Panc1 (cell line): ENCODE data around the gene VPS41. TPM values are rescaled to one million over a fixed set of nuclear protein-coding genes. Genes with fewer than 3 reads are reported as not detected.

Experiments
- ATAC-seq: fragments of 200-7000 bp; cut with Tn5 transposase; 2 replicates; pipeline ENCODE4 v1.9.1; 2020; ENCODE audit warnings: mild to moderate bottlenecking, moderate library complexity
- BruUV-seq: library from RNA; stranded (reverse); fragments of 400-500 nt; replicated peaks from 2 replicates; lab custom pipeline; 2021; lab: Mats Ljungman, UMichigan
- CTCF ChIA-PET: fragments of 300-600 bp; sonication (Branson Sonifier 250); formaldehyde crosslinking; loops from one replicate; lab custom pipeline; 2022; ENCODE audit warnings: antibody characterized with exemption; lab: Charles Lee
- POLR2A ChIA-PET: fragments of 300-600 bp; sonication (Branson Sonifier 250); formaldehyde crosslinking; loops from one replicate; lab custom pipeline; 2022; ENCODE audit warnings: antibody characterized with exemption; lab: Charles Lee
- DNase-seq: peaks from one replicate; pipeline ENCODE4 v3.0.0-alpha.2; 2010; ENCODE audit warnings: low read depth, low spot score
- H3K27ac ChIP-seq: 2 replicates; pipeline ENCODE4 v1.5.1; 2011; ENCODE audit warnings: mild to moderate bottlenecking, low read length, inconsistent platforms
- H3K27me3 ChIP-seq: fragments of 200-500 bp; sonication (Bioruptor generic); 2 replicates; pipeline ENCODE4 v1.6.0; 2014; ENCODE audit warnings: low read length, inconsistent platforms; ENCODE audit not compliant: control insufficient read depth, insufficient read depth
- H3K36me3 ChIP-seq: fragments of 200-500 bp; sonication (Bioruptor generic); 2 replicates; pipeline ENCODE4 v1.5.1; 2014; ENCODE audit warnings: inconsistent platforms, mild to moderate bottlenecking, low read length, moderate library complexity; ENCODE audit not compliant: control insufficient read depth, insufficient read depth
- H3K4me1 ChIP-seq: 2 replicates; pipeline ENCODE4 v1.5.1; 2011; ENCODE audit warnings: inconsistent platforms, mild to moderate bottlenecking, low read length, moderate library complexity; ENCODE audit not compliant: control insufficient read depth, insufficient read depth
- H3K4me3 ChIP-seq, 2 experiments: 2 replicates each; pipeline ENCODE4 v1.5.1; 2011 to 2012; ENCODE audit warnings: low read depth in 2 of 2, low read length in 2 of 2, mild to moderate bottlenecking in 2 of 2, inconsistent platforms in 1 of 2, moderate library complexity in 1 of 2
- H3K9me3 ChIP-seq: fragments of 200-500 bp; sonication (Bioruptor generic); 2 replicates; pipeline ENCODE4 v1.5.1; 2014; ENCODE audit warnings: low read depth, mild to moderate bottlenecking, inconsistent platforms, low read length, moderate library complexity; ENCODE audit not compliant: control insufficient read depth, insufficient read depth
- CTCF ChIP-seq: fragments of 450-650 bp; IDR thresholded peaks from 2 replicates; pipeline ENCODE4 v1.5.1; 2017; ENCODE audit warnings: mild to moderate bottlenecking
- POLR2AphosphoS5 ChIP-seq: IDR thresholded peaks from 2 replicates; pipeline ENCODE4 v1.6.1; 2012; ENCODE audit warnings: mild to moderate bottlenecking, low read depth, low read length, moderate library complexity
- REST ChIP-seq, 2 experiments: IDR thresholded peaks; 2 replicates each; pipeline ENCODE4 v1.6.1; 2011 to 2012; ENCODE audit warnings: low read depth in 2 of 2, control low read depth in 1 of 2, low read length in 1 of 2, mild to moderate bottlenecking in 1 of 2, moderate library complexity in 1 of 2; ENCODE audit not compliant: insufficient read depth in 1 of 2
- SIN3A ChIP-seq: IDR thresholded peaks from 2 replicates; pipeline ENCODE4 v1.6.1; 2012; ENCODE audit warnings: low read depth, mild to moderate bottlenecking, low read length, moderate library complexity, borderline replicate concordance; ENCODE audit not compliant: insufficient read depth
- TCF7L2 ChIP-seq: IDR thresholded peaks from 2 replicates; pipeline ENCODE4 v1.6.1; 2011; ENCODE audit warnings: mild to moderate bottlenecking, low read depth, low read length, inconsistent platforms
- in situ Hi-C: cut with HindIII; loops from 2 replicates; pipeline ENCODE4 v1.10.0; 2016; ENCODE audit warnings: low sequenced_read_pairs, low pct_unique_long_range_greater_than_20kb
- intact Hi-C: fragments of 100-400 bp; cut with micrococcal nuclease; formaldehyde crosslinking; loops from one replicate; pipeline ENCODE4 v1.10.0; 2022; ENCODE audit not compliant: unreplicated experiment
- total RNA-seq: library from RNA; stranded (reverse); gene quantifications from one replicate; pipeline ENCODE4 v1.2.1, GENCODE V29; 2021; ENCODE audit not compliant: unreplicated experiment

VPS41 gene
- total RNA-seq, 1 experiment from 2014 or later, result 127 TPM

GRCh38 chr7:38886265-38886664 is 22.7 kb downstream of the VPS41 start:
- Histone ChIP-seq H3K4me1 (no peaks in the 10 kb centered on the region), H3K9me3 (0 out of 2 replicates have a peak, but pooled peaks cover 9% of the 10 kb centered on the region), H3K36me3 (no peaks in the 10 kb centered on the region), H3K27me3 (no peaks in the 10 kb centered on the region), H3K27ac (no peak overlapping the region), H3K4me3 (no peak overlapping the region)
- no peak for DNase-seq
- no TSS peak for BruUV-seq
- POLR2A ChIA-PET, result interaction anchor here (0.6 kb wide), 1 partner anchor 318 kb away, joined by 9 read pairs; no protein-coding TSS in a partner anchor
- intact Hi-C loops, result no loop called here
- ATAC-seq, result no peak
- in situ Hi-C loops, result no loop called here
- CTCF ChIA-PET, result no interaction called here
- TF ChIP-seq TCF7L2, result no peak
- TF ChIP-seq POLR2AphosphoS5, result no peak
- no peak for TF ChIP-seq CTCF
- no peak for TF ChIP-seq SIN3A
- no peak for TF ChIP-seq REST (IDR thresholded peaks at IDR 0.05; ENCODE audit: insufficient read depth in 1 of 2, low read depth in 2 of 2, low read length in 1 of 2)

GRCh38 chr7:38883706-38884105 is 25.3 kb downstream of the VPS41 start:
- intact Hi-C loops (no loop called here), in situ Hi-C loops (no loop called here)
- POLR2A ChIA-PET, result no interaction called here
- H3K27ac ChIP-seq, result no peak overlapping the region
- no peaks in the 10 kb centered on the region for H3K36me3 ChIP-seq
- CTCF ChIA-PET, result no interaction called here
- ATAC-seq, result no peak
- no peak for DNase-seq
- no TSS peak for BruUV-seq
- TF ChIP-seq POLR2AphosphoS5 (no peak), TCF7L2 (no peak), REST (IDR thresholded peaks at IDR 0.05; ENCODE audit: insufficient read depth in 1 of 2, low read depth in 2 of 2, low read length in 1 of 2) (no peak), CTCF (no peak), SIN3A (no peak)
- H3K4me3 ChIP-seq, result no peak overlapping the region
- H3K4me1 ChIP-seq, result no peaks in the 10 kb centered on the region
- no peaks in the 10 kb centered on the region for H3K9me3 ChIP-seq
- H3K27me3 ChIP-seq, result no peaks in the 10 kb centered on the region
